Measurements from ENCODE around the gene NPAT.

Gene NPAT

GRCh38 chr11:108222574-108223347 is at the start of gene NPAT, which contains the start of gene ATM:
NPAT (minus strand) TSS chr11:108222638; CDS start chr11:108222536, 102 bp downstream.
ATM (plus strand) TSS chr11:108223067; CDS start chr11:108227625, 4,558 bp downstream.
- peak; percentile 100 for DNase-seq

- no peak for DNase-seq
These were observed 47.1 kb upstream of the NPAT start for GRCh38 chr11:108269583-108269982.

GRCh38 chr11:108253176-108253575 is 30.7 kb upstream of the NPAT start:
- DNase-seq: no peak

- DNase-seq: no peak
These were observed 24.4 kb upstream of the NPAT start for GRCh38 chr11:108246885-108247284.

GRCh38 chr11:108246308-108246707 is 23.9 kb upstream of the NPAT start:
- DNase-seq: no peak

GRCh38 chr11:108242422-108242821 is 20.0 kb upstream of the NPAT start:
- DNase-seq: no peak

- no peak for DNase-seq
These were observed 19.0 kb upstream of the NPAT start for GRCh38 chr11:108241330-108242037.

GRCh38 chr11:108239076-108239475 is 16.6 kb upstream of the NPAT start:
- DNase-seq: no peak

- DNase-seq: no peak
These were observed 14.6 kb upstream of the NPAT start for GRCh38 chr11:108237058-108237481.

GRCh38 chr11:108235633-108236032 is 13.2 kb upstream of the NPAT start:
- DNase-seq: no peak

- no peak for DNase-seq
These were observed 12.8 kb upstream of the NPAT start for GRCh38 chr11:108235192-108235591.

GRCh38 chr11:108233277-108233945 is 11.0 kb upstream of the NPAT start:
- DNase-seq: no peak

- DNase-seq: no peak
These were observed 5.8 kb upstream of the NPAT start for GRCh38 chr11:108228251-108228650.

- no peak for DNase-seq
These were observed 3.6 kb upstream of the NPAT start for GRCh38 chr11:108226036-108226435.

- DNase-seq: no peak
These were observed 2.7 kb upstream of the NPAT start for GRCh38 chr11:108224911-108225786.

GRCh38 chr11:108224366-108224765 is 1.9 kb upstream of the NPAT start:
- DNase-seq: no peak

GRCh38 chr11:108223348-108224149 is 1.1 kb upstream of the NPAT start:
- no peak for DNase-seq

GRCh38 chr11:108221911-108222573 is 396 bp downstream of the NPAT start:
- DNase-seq: no peak

GRCh38 chr11:108221371-108221770 is 1.1 kb downstream of the NPAT start:
- DNase-seq: no peak

- DNase-seq: no peak
These were observed 1.6 kb downstream of the NPAT start for GRCh38 chr11:108220721-108221336.

Data from NCI-H2029 (cell line).